IPS-18a (cell line): ENCODE data around the gene NRK.
"Not testable (repeated sequence)": the region's sequence is repeated elsewhere in the genome, so short reads cannot be mapped to it uniquely, and the experiment has no call there.

Experiments used
- H3K27ac ChIP-seq: one replicate; pipeline ENCODE4 v1.5.1; 2013; ENCODE audit warnings: low read length
- H3K27me3 ChIP-seq: one replicate; pipeline ENCODE4 v1.6.1; 2013; ENCODE audit warnings: mild to moderate bottlenecking, low read length; ENCODE audit not compliant: control insufficient read depth, insufficient read depth
- H3K36me3 ChIP-seq: one replicate; pipeline ENCODE4 v1.6.1; 2013; ENCODE audit warnings: low read depth, low read length; ENCODE audit not compliant: control insufficient read depth
- H3K4me1 ChIP-seq: one replicate; pipeline ENCODE4 v1.6.1; 2013; ENCODE audit warnings: low read depth, low read length; ENCODE audit not compliant: control insufficient read depth
- H3K4me3 ChIP-seq: one replicate; pipeline ENCODE4 v1.5.1; 2013; ENCODE audit warnings: low read length
- H3K9ac ChIP-seq: one replicate; pipeline ENCODE4 v1.6.1; 2013; ENCODE audit warnings: mild to moderate bottlenecking, low read length, moderate library complexity
- H3K9me3 ChIP-seq: one replicate; pipeline ENCODE4 v1.6.1; 2013; ENCODE audit warnings: low read depth, low read length; ENCODE audit not compliant: control insufficient read depth

Gene NRK

GRCh38 chrX:105894721-105895120, 72.4 kb downstream of the NRK start:
- Histone ChIP-seq H3K9ac (no peak overlapping the region), H3K27me3 (no peaks in the 10 kb centered on the region), H3K9me3 (no peaks in the 10 kb centered on the region), H3K27ac (no peak overlapping the region), H3K4me1 (no peaks in the 10 kb centered on the region), H3K4me3 (no peak overlapping the region), H3K36me3 (no peaks in the 10 kb centered on the region)

- no peak overlapping the region for H3K9ac ChIP-seq
- H3K27ac ChIP-seq, result no peak overlapping the region
- no peaks in the 10 kb centered on the region for H3K9me3 ChIP-seq
- no peaks in the 10 kb centered on the region for H3K4me1 ChIP-seq
- no peak overlapping the region for H3K4me3 ChIP-seq
- no peaks in the 10 kb centered on the region for H3K27me3 ChIP-seq
- no peaks in the 10 kb centered on the region for H3K36me3 ChIP-seq
Measured at GRCh38 chrX:105909576-105909975, 87.2 kb downstream of the NRK start.

- no peaks in the 10 kb centered on the region for H3K36me3 ChIP-seq
- H3K9ac ChIP-seq, result no peak overlapping the region
- H3K27me3 ChIP-seq, result no peaks in the 10 kb centered on the region
- no peaks in the 10 kb centered on the region for H3K4me1 ChIP-seq
- H3K9me3 ChIP-seq, result no peaks in the 10 kb centered on the region
- H3K4me3 ChIP-seq, result no peak overlapping the region
- H3K27ac ChIP-seq, result no peak overlapping the region
Measured at GRCh38 chrX:105910563-105911105, 88.3 kb downstream of the NRK start.

- Histone ChIP-seq H3K4me3 (no peak overlapping the region), H3K36me3 (no peaks in the 10 kb centered on the region), H3K9me3 (no peaks in the 10 kb centered on the region), H3K4me1 (no peaks in the 10 kb centered on the region), H3K9ac (no peak overlapping the region), H3K27me3 (no peaks in the 10 kb centered on the region), H3K27ac (no peak overlapping the region)
Measured at GRCh38 chrX:105945266-105945665, 122.9 kb downstream of the NRK start.

GRCh38 chrX:105969487-105969886, 147.1 kb downstream of the NRK start:
- H3K9ac ChIP-seq, result no peak overlapping the region
- no peak overlapping the region for H3K27ac ChIP-seq
- no peaks in the 10 kb centered on the region for H3K36me3 ChIP-seq
- no peaks in the 10 kb centered on the region for H3K9me3 ChIP-seq
- no peaks in the 10 kb centered on the region for H3K4me1 ChIP-seq
- H3K27me3 ChIP-seq, result no peaks in the 10 kb centered on the region
- no peak overlapping the region for H3K4me3 ChIP-seq

GRCh38 chrX:105972690-105973386, 150.5 kb downstream of the NRK start:
- no peak overlapping the region for H3K4me3 ChIP-seq

GRCh38 chrX:105973387-105973739, 151.0 kb downstream of the NRK start:
- no peaks in the 10 kb centered on the region for H3K36me3 ChIP-seq
- no peaks in the 10 kb centered on the region for H3K27me3 ChIP-seq
- H3K9me3 ChIP-seq, result no peaks in the 10 kb centered on the region
- no peak overlapping the region for H3K27ac ChIP-seq
- no peak overlapping the region for H3K4me3 ChIP-seq
- H3K9ac ChIP-seq, result no peak overlapping the region
- H3K4me1 ChIP-seq, result no peaks in the 10 kb centered on the region

More at GRCh38 chrX:105972690-105973386, 150.5 kb downstream of the NRK start:
- Histone ChIP-seq H3K27ac (no peak overlapping the region), H3K9ac (no peak overlapping the region), H3K36me3 (no peaks in the 10 kb centered on the region), H3K4me1 (no peaks in the 10 kb centered on the region), H3K9me3 (no peaks in the 10 kb centered on the region), H3K27me3 (no peaks in the 10 kb centered on the region)

GRCh38 chrX:105975382-105975781, 153.0 kb downstream of the NRK start:
- H3K27me3 ChIP-seq, result no peaks in the 10 kb centered on the region
- H3K36me3 ChIP-seq, result no peaks in the 10 kb centered on the region
- no peaks in the 10 kb centered on the region for H3K9me3 ChIP-seq
- H3K4me1 ChIP-seq, result no peaks in the 10 kb centered on the region
- no peak overlapping the region for H3K4me3 ChIP-seq
- no peak overlapping the region for H3K27ac ChIP-seq
- H3K9ac ChIP-seq, result no peak overlapping the region

GRCh38 chrX:105981772-105982485, 159.6 kb downstream of the NRK start:
- Histone ChIP-seq H3K9ac (no peak overlapping the region), H3K4me1 (no peaks in the 10 kb centered on the region), H3K27ac (no peak overlapping the region)

GRCh38 chrX:105988487-105988886, 166.1 kb downstream of the NRK start:
- H3K9me3 ChIP-seq, H3K27me3 ChIP-seq, H3K27ac ChIP-seq, H3K4me3 ChIP-seq, H3K36me3 ChIP-seq, H3K4me1 ChIP-seq, H3K9ac ChIP-seq: not testable (repeated sequence)

More at GRCh38 chrX:105981772-105982485, 159.6 kb downstream of the NRK start:
- Histone ChIP-seq H3K4me3 (no peak overlapping the region), H3K27me3 (no peaks in the 10 kb centered on the region), H3K9me3 (no peaks in the 10 kb centered on the region), H3K36me3 (no peaks in the 10 kb centered on the region)

GRCh38 chrX:105999294-105999693, 177.0 kb downstream of the NRK start:
- H3K9ac ChIP-seq, result no peak overlapping the region
- H3K4me1 ChIP-seq, result no peaks in the 10 kb centered on the region

GRCh38 chrX:106000203-106000602, 177.9 kb downstream of the NRK start:
- no peak overlapping the region for H3K9ac ChIP-seq
- no peaks in the 10 kb centered on the region for H3K36me3 ChIP-seq
- H3K27ac ChIP-seq, result no peak overlapping the region
- H3K4me1 ChIP-seq, result no peaks in the 10 kb centered on the region
- H3K9me3 ChIP-seq, result no peaks in the 10 kb centered on the region
- H3K4me3 ChIP-seq, result no peak overlapping the region
- H3K27me3 ChIP-seq, result no peaks in the 10 kb centered on the region

More at GRCh38 chrX:105999294-105999693, 177.0 kb downstream of the NRK start:
- H3K27me3 ChIP-seq, result no peaks in the 10 kb centered on the region
- H3K4me3 ChIP-seq, result no peak overlapping the region
- H3K9me3 ChIP-seq, result no peaks in the 10 kb centered on the region
- no peak overlapping the region for H3K27ac ChIP-seq
- H3K36me3 ChIP-seq, result no peaks in the 10 kb centered on the region
